Neuronal stem cell (in vitro differentiated cells): Measurements from ENCODE around the gene KLHL28.

Experiments used
- DNase-seq: peaks from one replicate; pipeline ENCODE4 v3.0.0-alpha.2; 2013; ENCODE audit warnings: low spot score
- H2AFZ ChIP-seq: one replicate; pipeline ENCODE4 v1.6.1; 2013; ENCODE audit warnings: mild to moderate bottlenecking, low read length, inconsistent platforms
- H2AK5ac ChIP-seq: 2 replicates; pipeline ENCODE4 v1.6.1; 2013; ENCODE audit warnings: low read depth, mild to moderate bottlenecking, inconsistent platforms, low read length, moderate library complexity, mixed read lengths
- H2BK120ac ChIP-seq: 2 replicates; pipeline ENCODE4 v1.6.1; 2013; ENCODE audit warnings: low read depth, mild to moderate bottlenecking, inconsistent platforms, low read length, moderate library complexity, mixed read lengths
- H2BK12ac ChIP-seq: one replicate; pipeline ENCODE4 v1.6.1; 2013; ENCODE audit warnings: low read length, inconsistent platforms
- H2BK15ac ChIP-seq: 2 replicates; pipeline ENCODE4 v1.6.1; 2013; ENCODE audit warnings: mild to moderate bottlenecking, low read length, inconsistent platforms, mixed read lengths
- H2BK5ac ChIP-seq: one replicate; pipeline ENCODE4 v1.6.1; 2013; ENCODE audit warnings: inconsistent platforms, mild to moderate bottlenecking, low read length, moderate library complexity
- H3K14ac ChIP-seq: one replicate; pipeline ENCODE4 v1.6.1; 2013; ENCODE audit warnings: low read length, inconsistent platforms
- H3K18ac ChIP-seq: 2 replicates; pipeline ENCODE4 v1.6.1; 2013; ENCODE audit warnings: low read length, inconsistent platforms
- H3K23ac ChIP-seq: 2 replicates; pipeline ENCODE4 v1.6.1; 2013; ENCODE audit warnings: low read depth, mild to moderate bottlenecking, mixed read lengths, low read length, inconsistent platforms; ENCODE audit not compliant: poor library complexity
- H3K27ac ChIP-seq: replicated peaks from 3 replicates; pipeline ENCODE4 v1.5.1; 2013; ENCODE audit warnings: low read length, inconsistent platforms
- H3K27me3 ChIP-seq, 3 experiments: 2 replicates each; pipeline ENCODE4 v1.6.1; 2013; ENCODE audit warnings: low read length in 3 of 3, mild to moderate bottlenecking in 2 of 3, inconsistent platforms in 1 of 3, low read depth in 1 of 3, mixed read lengths in 1 of 3, moderate library complexity in 1 of 3; ENCODE audit not compliant: control insufficient read depth in 3 of 3, insufficient read depth in 3 of 3
- H3K36me3 ChIP-seq, 2 donors: replicated peaks in 1 of 2; 2 replicates each; pipeline ENCODE4 v1.6.1; 2013; ENCODE audit warnings: low read length in 2 of 2; ENCODE audit not compliant: control insufficient read depth in 2 of 2, insufficient read depth in 2 of 2
- H3K4ac ChIP-seq: 2 replicates; pipeline ENCODE4 v1.6.1; 2013; ENCODE audit warnings: inconsistent platforms, mild to moderate bottlenecking, low read length, moderate library complexity
- H3K4me1 ChIP-seq, 2 donors: 1 replicate in 1 of 2; 2 replicates in 1 of 2; pipeline ENCODE4 v1.6.1; 2013; ENCODE audit warnings: low read length in 2 of 2, low read depth in 1 of 2; ENCODE audit not compliant: control insufficient read depth in 2 of 2, insufficient read depth in 1 of 2
- H3K4me2 ChIP-seq: one replicate; pipeline ENCODE4 v1.6.1; 2013; ENCODE audit warnings: mild to moderate bottlenecking, low read length, inconsistent platforms; ENCODE audit not compliant: insufficient read depth, poor library complexity, severe bottlenecking
- H3K4me3 ChIP-seq, 2 donors: 2 replicates each; pipeline ENCODE4 v1.5.1; 2013; ENCODE audit warnings: low read length in 2 of 2, mild to moderate bottlenecking in 2 of 2, inconsistent platforms in 1 of 2, moderate library complexity in 1 of 2
- H3K79me1 ChIP-seq: one replicate; pipeline ENCODE4 v1.6.1; 2013; ENCODE audit warnings: low read depth, mild to moderate bottlenecking, inconsistent platforms, low read length, moderate library complexity
- H3K9ac ChIP-seq: one replicate; pipeline ENCODE4 v1.6.1; 2013; ENCODE audit warnings: mild to moderate bottlenecking, low read depth, low read length, inconsistent platforms; ENCODE audit not compliant: poor library complexity
- H3K9me3 ChIP-seq, 2 donors: replicated peaks in 1 of 2; 2 replicates each; pipeline versions ENCODE3 to v1.6.1; 2013; ENCODE audit warnings: low read length in 2 of 2, mild to moderate bottlenecking in 2 of 2, inconsistent platforms in 1 of 2, low read depth in 1 of 2, mixed read lengths in 1 of 2, moderate library complexity in 1 of 2; ENCODE audit not compliant: control insufficient read depth in 2 of 2, insufficient read depth in 1 of 2
- H4K8ac ChIP-seq: one replicate; pipeline ENCODE4 v1.6.1; 2013; ENCODE audit warnings: low read depth, mild to moderate bottlenecking, inconsistent platforms, low read length, moderate library complexity
- H4K91ac ChIP-seq: one replicate; pipeline ENCODE4 v1.6.1; 2013; ENCODE audit warnings: low read length, low read depth, mild to moderate bottlenecking, inconsistent platforms; ENCODE audit not compliant: poor library complexity
- WGBS, 2 donors: extraction: QIAGEN DNeasy Blood & Tissue Kit; methylation state at CpG; one replicate each; pipeline ENCODE4 v1.1.7; 2013; ENCODE audit warnings: missing lambda C conversion rate in 2 of 2, mixed read lengths in 1 of 2; ENCODE audit not compliant: insufficient read length in 2 of 2, insufficient replicate concordance in 1 of 2; ENCODE audit errors: extremely low coverage in 2 of 2; 5-methylcytosine and 5-hydroxymethylcytosine counted together

The KLHL28 gene

GRCh38 chr14:44990533-44990932 lies 28.8 kb upstream of the KLHL28 start:
- Histone ChIP-seq H3K79me1 (peaks cover 2% of the 10 kb centered on the region), H3K4me1 (no peaks in the 10 kb centered on the region), H3K4me2 (no peak overlapping the region), H3K9ac (no peak overlapping the region), H3K36me3 (no peaks in the 10 kb centered on the region), H3K9me3 (no peaks in the 10 kb centered on the region), H2BK12ac (no peak overlapping the region), H2AK5ac (no peak overlapping the region), H3K4ac (no peak overlapping the region), H3K27me3 (no peaks in the 10 kb centered on the region), H3K27ac (no peak overlapping the region), H3K14ac (no peak overlapping the region), H2BK5ac (no peak overlapping the region), H4K8ac (no peak overlapping the region), H3K4me3 (no peak overlapping the region), H2BK120ac (no peak overlapping the region), H2AFZ (no peak overlapping the region), H3K23ac (no peak overlapping the region), H2BK15ac (no peak overlapping the region), H3K18ac (no peak overlapping the region), H4K91ac (no peak overlapping the region)
- no peak for DNase-seq
- no CpG with 5 or more reads among the region's 2 CpGs for WGBS, 2 donors

- H2BK120ac ChIP-seq = no peak overlapping the region
- no CpG with 5 or more reads among the region's 3 CpGs for WGBS, 2 donors
- H3K4me3 ChIP-seq = no peak overlapping the region
- no peak overlapping the region for H3K4me2 ChIP-seq
- no peak overlapping the region for H3K4ac ChIP-seq
- H3K18ac ChIP-seq = no peak overlapping the region
- H2AFZ ChIP-seq = no peak overlapping the region
- DNase-seq = no peak
- H3K27ac ChIP-seq = no peak overlapping the region
- no peak overlapping the region for H2BK15ac ChIP-seq
- H3K27me3 ChIP-seq = no peaks in the 10 kb centered on the region
- peaks cover 2% of the 10 kb centered on the region for H3K79me1 ChIP-seq
- no peak overlapping the region for H4K8ac ChIP-seq
- no peak overlapping the region for H2AK5ac ChIP-seq
- no peaks in the 10 kb centered on the region for H3K9me3 ChIP-seq
- H3K36me3 ChIP-seq = no peaks in the 10 kb centered on the region
- H2BK12ac ChIP-seq = no peak overlapping the region
- H3K9ac ChIP-seq = no peak overlapping the region
- no peak overlapping the region for H4K91ac ChIP-seq
- H3K4me1 ChIP-seq = no peaks in the 10 kb centered on the region
- H2BK5ac ChIP-seq = no peak overlapping the region
- H3K23ac ChIP-seq = no peak overlapping the region
- no peak overlapping the region for H3K14ac ChIP-seq
Observed at GRCh38 chr14:44989497-44990440, 28.0 kb upstream of the KLHL28 start.

DNA sequence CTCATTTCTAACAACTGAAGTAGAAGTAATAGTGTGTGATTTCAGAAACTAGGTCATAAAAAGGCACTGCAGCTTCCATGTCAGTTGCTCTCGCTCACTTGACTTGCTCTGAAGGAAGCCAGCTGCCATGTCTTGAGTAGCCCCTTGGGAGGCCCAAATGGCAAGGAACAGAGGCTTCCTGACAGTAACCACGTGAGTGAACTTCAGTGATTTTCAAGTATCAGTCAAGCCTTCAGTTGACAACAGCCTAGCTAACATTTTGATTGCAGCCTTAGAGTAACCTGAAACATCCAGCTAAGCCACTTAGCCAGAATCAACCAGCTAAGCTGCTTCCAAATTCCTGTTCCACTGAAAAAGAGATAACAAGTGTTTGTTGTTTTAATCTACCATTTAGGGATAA lies 26.9 kb upstream of the KLHL28 start:
- H4K91ac ChIP-seq = no peak overlapping the region
- H3K79me1 ChIP-seq = no peaks in the 10 kb centered on the region
- no peak overlapping the region for H3K4ac ChIP-seq
- no peaks in the 10 kb centered on the region for H3K27me3 ChIP-seq
- no peak overlapping the region for H3K4me3 ChIP-seq
- H3K27ac ChIP-seq = no peak overlapping the region
- H2AFZ ChIP-seq = no peak overlapping the region
- H2BK12ac ChIP-seq = no peak overlapping the region
- WGBS, 2 donors = no CpG with 5 or more reads among the region's 2 CpGs
- no peak overlapping the region for H3K14ac ChIP-seq
- H3K9ac ChIP-seq = no peak overlapping the region
- H4K8ac ChIP-seq = no peak overlapping the region
- H3K9me3 ChIP-seq = no peaks in the 10 kb centered on the region
- no peak overlapping the region for H2BK15ac ChIP-seq
- no peak overlapping the region for H2BK5ac ChIP-seq
- no peaks in the 10 kb centered on the region for H3K36me3 ChIP-seq
- no peak for DNase-seq
- no peaks in the 10 kb centered on the region for H3K4me1 ChIP-seq
- H3K4me2 ChIP-seq = no peak overlapping the region
- H3K23ac ChIP-seq = no peak overlapping the region
- H2BK120ac ChIP-seq = no peak overlapping the region
- no peak overlapping the region for H2AK5ac ChIP-seq
- no peak overlapping the region for H3K18ac ChIP-seq

DNA sequence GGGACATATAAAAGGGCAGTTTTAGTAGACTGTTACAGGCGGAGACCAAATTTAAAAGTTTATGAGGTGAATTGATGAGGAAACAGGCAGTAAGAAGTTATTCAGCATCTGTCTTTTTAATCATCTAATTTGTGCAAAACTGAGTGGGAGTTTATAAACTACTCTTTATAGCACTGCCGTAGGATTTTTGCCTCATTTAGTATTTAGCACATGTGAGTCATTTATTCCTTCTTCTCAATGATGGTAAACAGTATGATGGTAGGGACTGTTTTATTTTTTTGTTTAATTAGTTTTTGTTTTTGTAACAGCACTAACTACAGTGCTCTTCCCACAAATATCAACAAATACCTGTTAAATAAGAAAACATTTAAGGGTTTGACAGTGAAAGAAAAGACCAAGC lies 20.8 kb upstream of the KLHL28 start:
- H4K91ac ChIP-seq = no peak overlapping the region
- no peak overlapping the region for H3K4me2 ChIP-seq
- no peaks in the 10 kb centered on the region for H3K4me1 ChIP-seq
- no peak overlapping the region for H2BK5ac ChIP-seq
- no peak overlapping the region for H3K4ac ChIP-seq
- no peaks in the 10 kb centered on the region for H3K9me3 ChIP-seq
- no peak overlapping the region for H3K14ac ChIP-seq
- H4K8ac ChIP-seq = no peak overlapping the region
- no peak overlapping the region for H2BK15ac ChIP-seq
- no peak overlapping the region for H3K18ac ChIP-seq
- no peak overlapping the region for H2AFZ ChIP-seq
- WGBS, 2 donors = no CpG with 5 or more reads among the region's 2 CpGs
- H2BK12ac ChIP-seq = no peak overlapping the region
- no peak overlapping the region for H3K23ac ChIP-seq
- H3K4me3 ChIP-seq = no peak overlapping the region
- peaks cover 2% of the 10 kb centered on the region for H3K79me1 ChIP-seq
- H2AK5ac ChIP-seq = no peak overlapping the region
- H3K36me3 ChIP-seq = no peaks in the 10 kb centered on the region
- H3K27me3 ChIP-seq = no peaks in the 10 kb centered on the region
- no peak for DNase-seq
- H3K9ac ChIP-seq = no peak overlapping the region
- H2BK120ac ChIP-seq = no peak overlapping the region
- no peak overlapping the region for H3K27ac ChIP-seq
